A673 (cell line): Measurements from ENCODE around the gene PPP4R3B. TPM values are rescaled to one million over a fixed set of nuclear protein-coding genes. Genes with fewer than 3 reads are reported as not detected.

Experiments used
- BruUV-seq: library from RNA; stranded (reverse); fragments of 400-500 nt; replicated peaks from 2 replicates; lab custom pipeline; 2021; lab: Mats Ljungman, UMichigan
- CTCF ChIA-PET: fragments of 300-600 bp; sonication (Branson Sonifier 250); formaldehyde crosslinking; loops from one replicate; lab custom pipeline; 2022; ENCODE audit warnings: antibody characterized with exemption; lab: Charles Lee
- POLR2A ChIA-PET: fragments of 300-600 bp; sonication (Branson Sonifier 250); formaldehyde crosslinking; loops from one replicate; lab custom pipeline; 2022; ENCODE audit warnings: antibody characterized with exemption; ENCODE audit not compliant: low non-redundant PET; lab: Charles Lee
- DNase-seq: peaks from one replicate; pipeline ENCODE4 v3.0.0-alpha.2; 2015; ENCODE audit warnings: low spot score
- H3K27ac ChIP-seq: fragments of 200-600 bp; sonication (generic); 2 replicates; pipeline ENCODE4 v1.5.1; 2016; ENCODE audit warnings: mixed run types, low read depth, mild to moderate bottlenecking, mixed read lengths, antibody characterized with exemption, low read length; ENCODE audit not compliant: poor library complexity, severe bottlenecking
- H3K27me3 ChIP-seq: fragments of 200-600 bp; sonication (generic); replicated peaks from 2 replicates; pipeline ENCODE4 v1.6.1; 2017; ENCODE audit warnings: mixed run types, low read depth, mild to moderate bottlenecking, mixed read lengths, antibody characterized with exemption, low read length; ENCODE audit not compliant: insufficient read depth, poor library complexity
- H3K36me3 ChIP-seq: fragments of 200-600 bp; sonication (generic); 2 replicates; pipeline ENCODE4 v1.6.1; 2016; ENCODE audit warnings: mixed run types, mild to moderate bottlenecking, mixed read lengths, antibody characterized with exemption, low read length; ENCODE audit not compliant: insufficient read depth, poor library complexity, severe bottlenecking
- H3K4me1 ChIP-seq: fragments of 200-600 bp; sonication (generic); 2 replicates; pipeline ENCODE4 v1.6.1; 2017; ENCODE audit warnings: mixed run types, mild to moderate bottlenecking, mixed read lengths, antibody characterized with exemption, low read length; ENCODE audit not compliant: insufficient read depth, poor library complexity, severe bottlenecking
- H3K4me3 ChIP-seq: fragments of 200-600 bp; sonication (generic); 2 replicates; pipeline ENCODE4 v1.5.1; 2016; ENCODE audit warnings: low read depth, mixed run types, mild to moderate bottlenecking, mixed read lengths, low read length; ENCODE audit not compliant: poor library complexity, severe bottlenecking
- H3K9me3 ChIP-seq: fragments of 200-600 bp; sonication (generic); 2 replicates; pipeline ENCODE4 v1.6.1; 2016; ENCODE audit warnings: mixed run types, low read depth, mild to moderate bottlenecking, mixed read lengths, antibody characterized with exemption, low read length; ENCODE audit not compliant: poor library complexity, severe bottlenecking
- EZH2 ChIP-seq: fragments of 200-600 bp; sonication (generic); IDR thresholded peaks from 2 replicates; pipeline ENCODE4 v1.6.1; 2017; ENCODE audit warnings: borderline replicate concordance, low read depth, mild to moderate bottlenecking, mixed read lengths, antibody characterized with exemption, low read length; ENCODE audit not compliant: poor library complexity, severe bottlenecking
- intact Hi-C: fragments of 100-400 bp; cut with micrococcal nuclease; formaldehyde crosslinking; loops from one replicate; pipeline ENCODE4 v1.10.0; 2022; ENCODE audit not compliant: unreplicated experiment
- total RNA-seq: library from RNA; stranded (reverse); gene quantifications from 2 replicates; pipeline ENCODE4 v1.2.3, GENCODE V29; 2021
- TF ChIP-seq, protein P1 (sequence below): fragments of 300-800, 200-600 bp; sonication (generic); conservative IDR thresholded peaks from 2 replicates; pipeline ENCODE4 v1.5.1; 2017; ENCODE audit warnings: low read depth, mild to moderate bottlenecking, antibody characterized with exemption, low read length, moderate library complexity, mixed read lengths

The PPP4R3B gene
- total RNA-seq, 1 experiment from 2014 or later, result 57.9 TPM

DNA sequence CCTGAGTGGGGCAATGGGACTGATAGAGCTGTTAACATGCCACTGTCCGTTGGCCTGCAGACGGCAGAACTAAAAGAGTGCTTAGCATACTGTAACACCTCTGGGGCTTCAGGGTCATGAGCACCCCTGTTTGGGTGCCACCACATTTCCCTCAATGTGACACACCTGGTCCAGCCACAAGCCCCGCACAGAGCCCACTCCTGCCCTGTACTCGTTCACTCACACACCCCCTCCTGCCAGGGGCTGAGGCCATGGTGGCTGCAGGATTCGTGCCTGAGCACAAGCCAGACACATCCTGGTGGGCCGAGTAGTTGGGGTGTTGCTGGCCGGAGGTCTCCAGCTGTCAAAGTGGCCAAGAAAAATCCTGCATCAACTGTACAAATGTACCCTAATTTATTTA, 4.4 kb upstream of the PPP4R3B start:
- TF ChIP-seq, protein P1, sequence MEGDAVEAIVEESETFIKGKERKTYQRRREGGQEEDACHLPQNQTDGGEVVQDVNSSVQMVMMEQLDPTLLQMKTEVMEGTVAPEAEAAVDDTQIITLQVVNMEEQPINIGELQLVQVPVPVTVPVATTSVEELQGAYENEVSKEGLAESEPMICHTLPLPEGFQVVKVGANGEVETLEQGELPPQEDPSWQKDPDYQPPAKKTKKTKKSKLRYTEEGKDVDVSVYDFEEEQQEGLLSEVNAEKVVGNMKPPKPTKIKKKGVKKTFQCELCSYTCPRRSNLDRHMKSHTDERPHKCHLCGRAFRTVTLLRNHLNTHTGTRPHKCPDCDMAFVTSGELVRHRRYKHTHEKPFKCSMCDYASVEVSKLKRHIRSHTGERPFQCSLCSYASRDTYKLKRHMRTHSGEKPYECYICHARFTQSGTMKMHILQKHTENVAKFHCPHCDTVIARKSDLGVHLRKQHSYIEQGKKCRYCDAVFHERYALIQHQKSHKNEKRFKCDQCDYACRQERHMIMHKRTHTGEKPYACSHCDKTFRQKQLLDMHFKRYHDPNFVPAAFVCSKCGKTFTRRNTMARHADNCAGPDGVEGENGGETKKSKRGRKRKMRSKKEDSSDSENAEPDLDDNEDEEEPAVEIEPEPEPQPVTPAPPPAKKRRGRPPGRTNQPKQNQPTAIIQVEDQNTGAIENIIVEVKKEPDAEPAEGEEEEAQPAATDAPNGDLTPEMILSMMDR, result no peak
- no peak for TF ChIP-seq EZH2
- no peaks in the 10 kb centered on the region for H3K27me3 ChIP-seq
- H3K4me1 ChIP-seq, result peaks cover 5% of the 10 kb centered on the region
- H3K9me3 ChIP-seq, result no peaks in the 10 kb centered on the region
- ChIA-PET CTCF (no interaction called here), POLR2A (no interaction called here)
- intact Hi-C loops, result no loop called here
- no peak for DNase-seq
- no peak overlapping the region for H3K4me3 ChIP-seq
- no peaks in the 10 kb centered on the region for H3K36me3 ChIP-seq
- BruUV-seq, result no TSS peak
- H3K27ac ChIP-seq, result no peak overlapping the region

DNA sequence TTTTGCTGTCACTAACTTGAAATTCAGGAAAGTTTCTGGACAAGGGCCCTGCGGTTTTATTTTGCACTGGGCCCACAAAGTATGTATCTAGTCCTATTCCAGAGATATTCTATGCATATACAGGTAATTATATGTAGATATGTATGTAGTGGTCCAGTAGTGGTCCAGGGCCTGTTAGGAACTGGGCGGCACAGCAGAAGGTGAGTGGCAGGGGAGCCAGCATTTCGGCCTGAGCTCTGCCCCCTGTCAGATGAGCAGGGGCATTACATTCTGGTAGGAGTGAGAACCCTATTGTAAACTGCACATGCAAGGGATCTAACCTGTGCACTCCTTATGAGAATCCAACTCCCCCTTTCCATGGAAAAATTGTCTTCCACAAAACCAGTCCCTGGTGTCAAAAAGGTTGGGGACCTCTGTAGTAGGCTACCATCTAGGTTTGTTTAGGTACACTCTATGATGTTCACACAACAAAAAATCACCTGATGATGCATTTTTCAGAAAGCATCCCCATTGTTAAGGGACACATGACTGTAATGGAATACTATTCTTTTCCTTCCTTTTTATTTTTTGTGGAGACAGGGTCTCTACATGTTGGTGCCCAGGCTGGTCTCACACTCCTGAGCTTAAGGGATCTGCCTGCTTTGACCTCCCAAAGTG, 2.8 kb upstream of the PPP4R3B start:
- no peak for TF ChIP-seq EZH2
- TF ChIP-seq, protein P1, result peak; percentile 57
- DNase-seq, result peak; percentile 16
- ChIA-PET POLR2A (no interaction called here), CTCF (no interaction called here)
- H3K27me3 ChIP-seq, result no peaks in the 10 kb centered on the region
- H3K27ac ChIP-seq, result no peak overlapping the region
- H3K9me3 ChIP-seq, result no peaks in the 10 kb centered on the region
- intact Hi-C loops, result no loop called here
- H3K4me3 ChIP-seq, result no peak overlapping the region
- peaks cover 8% of the 10 kb centered on the region for H3K4me1 ChIP-seq
- no TSS peak for BruUV-seq
- H3K36me3 ChIP-seq, result peaks cover 4% of the 10 kb centered on the region

DNA sequence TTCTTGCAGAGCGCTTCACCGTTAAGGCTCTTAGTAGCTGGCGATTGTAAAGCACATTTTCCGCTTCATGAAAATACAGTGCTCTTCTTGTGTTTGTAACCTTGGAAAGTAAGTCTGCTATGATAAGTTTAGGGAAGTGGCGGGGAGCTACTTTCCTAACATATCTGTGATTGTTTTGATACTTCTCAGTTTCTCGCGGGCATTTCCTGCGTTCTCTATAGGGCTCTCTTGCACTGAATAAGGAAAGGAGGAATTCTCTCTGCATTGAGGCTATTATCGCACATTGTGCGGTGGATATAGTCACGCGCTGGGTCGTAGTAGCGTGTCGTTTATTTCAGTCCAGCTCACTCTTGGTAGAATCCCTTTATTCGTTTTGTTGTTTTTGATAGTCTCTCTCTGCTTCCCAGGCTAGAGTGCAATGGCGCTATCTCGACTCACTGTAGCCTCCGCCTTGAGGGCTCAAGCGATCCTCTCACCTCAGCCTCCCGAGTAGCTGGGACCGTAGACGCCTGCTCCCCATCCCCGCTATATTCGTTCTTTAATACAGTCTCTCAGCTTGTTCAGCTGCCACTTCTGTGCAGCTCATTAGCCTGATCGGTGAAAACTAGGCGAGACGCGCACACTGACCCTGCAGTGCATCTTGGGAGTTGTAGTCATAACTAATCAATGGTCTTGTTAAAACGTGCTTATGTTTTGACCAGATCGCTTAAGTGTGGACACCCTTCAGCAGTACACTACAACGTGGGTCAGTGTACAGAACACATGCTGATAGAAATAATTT, 1.0 kb upstream of the PPP4R3B start:
- no peak for TF ChIP-seq EZH2
- TF ChIP-seq, protein P1, result no peak
- peak; percentile 71 for DNase-seq
- H3K27me3 ChIP-seq, result no peaks in the 10 kb centered on the region
- intact Hi-C loops, result loop anchor here (10.0 kb wide), 2 partner anchors 194 to 354 kb away; partner anchors contain the start of gene MTIF2
- peak overlapping the region; percentile 98 for H3K27ac ChIP-seq
- ChIA-PET CTCF (interaction anchor here (0.6 kb wide), 1 partner anchor 861 kb away, joined by 6 read pairs; no protein-coding TSS in a partner anchor), POLR2A (interaction anchor here (0.6 kb wide), 1 partner anchor 41 kb away, joined by 3 read pairs; no protein-coding TSS in a partner anchor)
- peak overlapping the region; percentile 83 for H3K4me3 ChIP-seq
- BruUV-seq, result TSS peak; percentile 69
- peaks cover 12% of the 10 kb centered on the region for H3K4me1 ChIP-seq
- no peaks in the 10 kb centered on the region for H3K9me3 ChIP-seq
- peaks cover 21% of the 10 kb centered on the region for H3K36me3 ChIP-seq
